Trophoblast cell (in vitro differentiated cells and primary cell): ENCODE measurements around the gene PAM16.

ENCODE experiments used
- DNase-seq, 2 donors: peaks; one replicate each; pipeline ENCODE4 v3.0.0-alpha.2; 2016
- H2AFZ ChIP-seq: 2 replicates; pipeline ENCODE4 v1.6.1; 2013; ENCODE audit warnings: low read length, moderate library complexity, mild to moderate bottlenecking; ENCODE audit not compliant: insufficient read depth, poor library complexity
- H2AK5ac ChIP-seq: 2 replicates; pipeline ENCODE4 v1.6.1; 2013; ENCODE audit warnings: mild to moderate bottlenecking, low read length
- H2BK120ac ChIP-seq: 2 replicates; pipeline ENCODE4 v1.6.1; 2013; ENCODE audit warnings: low read length, mild to moderate bottlenecking, moderate library complexity; ENCODE audit not compliant: insufficient read depth, poor library complexity
- H2BK12ac ChIP-seq: 2 replicates; pipeline ENCODE4 v1.6.1; 2013; ENCODE audit warnings: mild to moderate bottlenecking, low read length, moderate library complexity
- H2BK5ac ChIP-seq: 2 replicates; pipeline ENCODE4 v1.6.1; 2013; ENCODE audit warnings: low read length, low read depth, moderate library complexity, mild to moderate bottlenecking; ENCODE audit not compliant: poor library complexity
- H3K14ac ChIP-seq: 2 replicates; pipeline ENCODE4 v1.6.1; 2013; ENCODE audit warnings: mild to moderate bottlenecking, low read length
- H3K18ac ChIP-seq: 2 replicates; pipeline ENCODE4 v1.6.1; 2013; ENCODE audit warnings: mild to moderate bottlenecking, low read length
- H3K23ac ChIP-seq: 2 replicates; pipeline ENCODE4 v1.6.1; 2013; ENCODE audit warnings: low read length
- H3K27ac ChIP-seq: 2 replicates; pipeline ENCODE4 v1.5.1; 2013; ENCODE audit warnings: low read depth, mild to moderate bottlenecking, inconsistent platforms, low read length, moderate library complexity
- H3K27me3 ChIP-seq: 2 replicates; pipeline ENCODE4 v1.6.1; 2013; ENCODE audit warnings: inconsistent platforms, mild to moderate bottlenecking, low read length, moderate library complexity; ENCODE audit not compliant: insufficient read depth
- H3K36me3 ChIP-seq, 2 experiments: 1 replicate in 1 of 2; 2 replicates in 1 of 2; pipeline ENCODE4 v1.6.1; 2013; ENCODE audit warnings: low read length in 2 of 2, mild to moderate bottlenecking in 2 of 2, moderate library complexity in 1 of 2; ENCODE audit not compliant: insufficient read depth in 2 of 2, control insufficient read depth in 1 of 2
- H3K4ac ChIP-seq: 2 replicates; pipeline ENCODE4 v1.6.1; 2013; ENCODE audit warnings: low read depth, mild to moderate bottlenecking, low read length, moderate library complexity
- H3K4me1 ChIP-seq, 2 experiments: 1 replicate in 1 of 2; 2 replicates in 1 of 2; pipeline ENCODE4 v1.6.1; 2013; ENCODE audit warnings: low read length in 2 of 2, mild to moderate bottlenecking in 2 of 2, moderate library complexity in 1 of 2; ENCODE audit not compliant: insufficient read depth in 2 of 2, control insufficient read depth in 1 of 2
- H3K4me2 ChIP-seq: 2 replicates; pipeline ENCODE4 v1.6.1; 2013; ENCODE audit warnings: inconsistent platforms, mild to moderate bottlenecking, low read length, moderate library complexity
- H3K4me3 ChIP-seq: 2 replicates; pipeline ENCODE4 v1.5.1; 2013; ENCODE audit warnings: mild to moderate bottlenecking, low read depth, low read length, inconsistent platforms
- H3K79me1 ChIP-seq: one replicate; pipeline ENCODE4 v1.6.1; 2013; ENCODE audit warnings: low read length
- H3K79me2 ChIP-seq: 2 replicates; pipeline ENCODE4 v1.6.1; 2013; ENCODE audit warnings: low read length, mild to moderate bottlenecking; ENCODE audit not compliant: control insufficient read depth, insufficient read depth, poor library complexity
- H3K9ac ChIP-seq: 2 replicates; pipeline ENCODE4 v1.6.1; 2013; ENCODE audit warnings: mild to moderate bottlenecking, low read length
- H3K9me3 ChIP-seq: 2 replicates; pipeline ENCODE4 v1.6.1; 2013; ENCODE audit warnings: low read depth, mild to moderate bottlenecking, control low read depth, inconsistent platforms, low read length; ENCODE audit not compliant: insufficient read depth
- H4K12ac ChIP-seq: 2 replicates; pipeline ENCODE4 v1.6.1; 2013; ENCODE audit warnings: low read depth, mild to moderate bottlenecking, low read length, moderate library complexity
- H4K8ac ChIP-seq: 2 replicates; pipeline ENCODE4 v1.6.1; 2013; ENCODE audit warnings: low read depth, mild to moderate bottlenecking, low read length, moderate library complexity
- H4K91ac ChIP-seq: one replicate; pipeline ENCODE4 v1.6.1; 2013; ENCODE audit warnings: low read depth, mild to moderate bottlenecking, low read length, moderate library complexity
- WGBS: extraction: QIAGEN DNeasy Blood & Tissue Kit; methylation state at CpG from one replicate; pipeline ENCODE4 v1.1.7; 2013; ENCODE audit warnings: missing lambda C conversion rate; ENCODE audit not compliant: insufficient read length, insufficient coverage; ENCODE audit errors: extremely low coverage; 5-methylcytosine and 5-hydroxymethylcytosine counted together

The PAM16 gene

DNA sequence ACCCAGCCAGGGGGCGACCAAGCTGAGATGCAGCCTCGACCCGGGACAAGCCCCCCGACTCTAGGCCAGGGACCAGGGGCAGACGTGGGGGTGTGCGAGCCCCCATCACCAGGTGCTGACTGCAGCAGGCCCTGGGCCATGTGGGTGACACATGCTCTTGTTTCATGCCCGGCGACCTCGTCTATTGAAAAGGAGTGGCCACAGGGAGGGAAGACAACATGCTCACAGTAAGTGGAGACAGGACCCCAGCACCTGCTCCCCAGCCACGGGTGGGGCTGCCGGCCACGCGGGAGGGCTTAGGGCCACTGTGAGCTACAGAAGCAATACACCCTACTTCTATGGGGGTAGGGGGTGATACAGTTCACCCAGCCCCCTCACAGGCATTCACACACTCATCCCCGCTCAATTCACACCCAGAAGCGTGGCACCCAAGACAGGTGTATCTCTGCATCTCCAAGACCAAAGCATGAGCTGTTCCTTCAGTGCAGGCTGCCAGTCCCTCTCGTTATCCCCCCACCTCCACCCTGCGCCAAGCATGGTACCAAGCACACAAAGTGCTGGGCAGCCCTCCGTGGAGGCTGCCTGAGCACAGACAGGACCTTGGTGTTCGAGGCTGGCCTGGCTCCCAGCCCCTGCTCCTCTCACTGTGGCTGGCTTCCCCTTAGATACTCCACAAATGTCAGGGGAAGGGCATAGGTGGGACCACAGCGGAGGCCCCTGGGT, 34.1 kb upstream of the PAM16 start:
- no peak overlapping the region for H3K27ac ChIP-seq
- H3K14ac ChIP-seq, result no peak overlapping the region
- H3K18ac ChIP-seq, result peak overlapping the region; percentile 18
- no peak overlapping the region for H4K12ac ChIP-seq
- H3K4ac ChIP-seq, result no peak overlapping the region
- H2AFZ ChIP-seq, result no peak overlapping the region
- H2BK5ac ChIP-seq, result no peak overlapping the region
- H2BK12ac ChIP-seq, result peak overlapping the region; percentile 2
- H3K36me3 ChIP-seq, result peaks cover 35 to 38% of the 10 kb centered on the region in 2 experiments
- H3K4me2 ChIP-seq, result no peak overlapping the region
- WGBS, result no CpG with 5 or more reads among the region's 20 CpGs
- no peak for DNase-seq
- peaks cover 4% of the 10 kb centered on the region for H3K9me3 ChIP-seq
- no peak overlapping the region for H3K4me3 ChIP-seq
- peak overlapping the region; percentile 52 for H2AK5ac ChIP-seq
- peaks cover 33% of the 10 kb centered on the region for H3K79me1 ChIP-seq
- H4K91ac ChIP-seq, result peak overlapping the region; percentile 99
- no peak overlapping the region for H3K23ac ChIP-seq
- peak overlapping the region; percentile 3 for H2BK120ac ChIP-seq
- no peaks in the 10 kb centered on the region for H3K27me3 ChIP-seq
- peaks cover 44 to 50% of the 10 kb centered on the region in 2 experiments for H3K4me1 ChIP-seq
- H4K8ac ChIP-seq, result no peak overlapping the region
- peaks cover 15% of the 10 kb centered on the region for H3K79me2 ChIP-seq
- H3K9ac ChIP-seq, result no peak overlapping the region

- no CpG with 5 or more reads among the region's 20 CpGs for WGBS
- peaks cover 15% of the 10 kb centered on the region for H3K79me2 ChIP-seq
- H3K4me2 ChIP-seq, result no peak overlapping the region
- H3K23ac ChIP-seq, result no peak overlapping the region
- no peak overlapping the region for H3K4ac ChIP-seq
- DNase-seq, result no peak
- H2BK12ac ChIP-seq, result no peak overlapping the region
- H2BK5ac ChIP-seq, result no peak overlapping the region
- H2AFZ ChIP-seq, result no peak overlapping the region
- no peak overlapping the region for H3K14ac ChIP-seq
- no peak overlapping the region for H2BK120ac ChIP-seq
- no peak overlapping the region for H4K12ac ChIP-seq
- peaks cover 35 to 38% of the 10 kb centered on the region in 2 experiments for H3K36me3 ChIP-seq
- H3K27me3 ChIP-seq, result no peaks in the 10 kb centered on the region
- H4K8ac ChIP-seq, result no peak overlapping the region
- H2AK5ac ChIP-seq, result no peak overlapping the region
- H3K4me1 ChIP-seq, result peaks cover 43 to 50% of the 10 kb centered on the region in 2 experiments
- peak overlapping the region; percentile 19 for H3K18ac ChIP-seq
- H3K4me3 ChIP-seq, result no peak overlapping the region
- peak overlapping the region; percentile 9 for H3K27ac ChIP-seq
- no peak overlapping the region for H3K9ac ChIP-seq
- peaks cover 4% of the 10 kb centered on the region for H3K9me3 ChIP-seq
- peaks cover 31% of the 10 kb centered on the region for H3K79me1 ChIP-seq
- H4K91ac ChIP-seq, result no peak overlapping the region
These were observed 33.4 kb upstream of the PAM16 start for GRCh38 chr16:4384509-4384942.

DNA sequence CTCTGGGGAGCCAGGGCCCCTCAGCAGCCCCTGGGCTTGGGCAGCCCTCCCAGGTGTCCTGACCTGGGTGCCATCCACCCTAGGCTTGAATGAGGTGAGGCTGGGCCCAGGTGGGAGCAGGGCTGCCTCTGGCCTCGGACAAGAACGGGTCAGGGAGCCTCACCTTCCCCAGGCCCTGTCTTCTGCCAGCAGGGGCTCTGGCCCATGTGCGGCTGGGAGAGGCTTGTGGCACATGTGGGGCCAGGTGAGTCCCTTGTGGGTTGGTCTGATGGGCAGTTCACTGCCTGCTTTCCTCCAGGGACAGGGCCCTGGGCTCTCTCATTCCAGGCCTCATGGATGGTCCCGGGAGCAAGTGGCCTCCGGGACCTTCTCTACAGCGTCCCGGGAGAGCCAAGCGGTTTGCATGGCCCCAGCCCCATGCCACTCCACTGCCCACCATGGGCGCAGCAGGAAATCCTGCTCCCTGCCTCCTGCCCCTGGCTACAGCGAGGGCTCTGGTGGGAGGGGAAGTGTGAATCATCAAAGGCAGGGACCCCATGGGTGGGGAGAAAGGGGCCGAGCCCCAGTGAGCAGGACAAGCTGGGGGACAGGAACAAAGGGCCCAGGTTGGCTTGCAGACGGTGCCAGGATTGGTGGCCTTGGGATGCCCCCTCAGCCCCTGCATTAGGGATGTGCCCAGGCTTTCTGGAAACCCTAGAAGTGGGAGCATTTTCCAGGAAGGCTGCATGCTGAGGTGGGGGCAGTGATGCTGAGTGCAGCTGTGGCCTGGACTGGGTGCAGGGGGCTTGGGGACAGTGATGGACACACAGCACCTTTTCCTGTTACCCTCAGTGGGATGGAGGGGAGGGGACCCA, 32.7 kb upstream of the PAM16 start:
- Histone ChIP-seq H2AK5ac (no peak overlapping the region), H2AFZ (no peak overlapping the region), H3K4me1 (peaks cover 35 to 50% of the 10 kb centered on the region in 2 experiments), H3K79me1 (peaks cover 24% of the 10 kb centered on the region), H3K4me3 (no peak overlapping the region), H2BK120ac (no peak overlapping the region), H3K18ac (peak overlapping the region; percentile 19), H3K79me2 (peaks cover 12% of the 10 kb centered on the region), H3K23ac (no peak overlapping the region), H3K4ac (no peak overlapping the region), H2BK5ac (no peak overlapping the region), H3K4me2 (no peak overlapping the region), H3K14ac (no peak overlapping the region), H3K36me3 (peaks cover 35 to 40% of the 10 kb centered on the region in 2 experiments), H3K27me3 (no peaks in the 10 kb centered on the region), H3K9me3 (peaks cover 4% of the 10 kb centered on the region), H3K9ac (no peak overlapping the region), H2BK12ac (no peak overlapping the region), H4K8ac (no peak overlapping the region), H4K12ac (no peak overlapping the region), H3K27ac (peak overlapping the region; percentile 9), H4K91ac (no peak overlapping the region)
- DNase-seq, result no peak
- no CpG with 5 or more reads among the region's 12 CpGs for WGBS

DNA sequence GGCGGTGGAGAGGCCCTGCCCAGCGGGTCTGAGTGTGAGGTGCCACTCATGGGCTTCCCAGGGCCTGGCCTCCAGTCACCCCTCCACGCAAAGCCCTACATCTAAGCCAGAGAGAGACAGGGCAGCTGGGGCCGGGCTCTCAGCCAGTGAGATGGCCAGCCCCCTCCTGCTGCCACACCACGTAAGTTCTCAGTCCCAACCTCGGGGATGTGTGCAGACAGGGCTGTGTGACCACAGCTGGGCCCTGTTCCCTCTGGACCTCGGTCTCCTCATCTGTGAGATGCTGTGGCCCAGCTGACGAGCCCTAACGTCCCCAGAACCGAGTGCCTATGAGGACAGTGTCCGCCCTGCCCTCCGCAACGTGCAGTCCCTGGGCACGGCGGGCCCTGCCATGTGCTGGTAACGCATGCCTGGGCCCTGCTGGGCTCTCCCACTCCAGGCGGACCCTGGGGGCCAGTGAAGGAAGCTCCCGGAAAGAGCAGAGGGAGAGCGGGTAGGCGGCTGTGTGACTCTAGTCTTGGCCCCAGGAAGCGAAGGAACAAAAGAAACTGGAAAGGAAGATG, 31.8 kb upstream of the PAM16 start:
- H3K27ac ChIP-seq, result no peak overlapping the region
- H3K9me3 ChIP-seq, result peaks cover 4% of the 10 kb centered on the region
- no peak overlapping the region for H2AK5ac ChIP-seq
- H2BK120ac ChIP-seq, result no peak overlapping the region
- no peak for DNase-seq
- H3K4me3 ChIP-seq, result no peak overlapping the region
- peaks cover 39 to 40% of the 10 kb centered on the region in 2 experiments for H3K36me3 ChIP-seq
- H3K27me3 ChIP-seq, result no peaks in the 10 kb centered on the region
- no CpG with 5 or more reads among the region's 21 CpGs for WGBS
- H3K14ac ChIP-seq, result no peak overlapping the region
- no peak overlapping the region for H4K12ac ChIP-seq
- H2AFZ ChIP-seq, result no peak overlapping the region
- no peak overlapping the region for H2BK12ac ChIP-seq
- no peak overlapping the region for H4K8ac ChIP-seq
- no peak overlapping the region for H3K4me2 ChIP-seq
- no peak overlapping the region for H4K91ac ChIP-seq
- H3K4me1 ChIP-seq, result peaks cover 29 to 51% of the 10 kb centered on the region in 2 experiments
- peaks cover 6% of the 10 kb centered on the region for H3K79me2 ChIP-seq
- no peak overlapping the region for H3K18ac ChIP-seq
- no peak overlapping the region for H3K23ac ChIP-seq
- peaks cover 17% of the 10 kb centered on the region for H3K79me1 ChIP-seq
- H3K4ac ChIP-seq, result no peak overlapping the region
- no peak overlapping the region for H3K9ac ChIP-seq
- H2BK5ac ChIP-seq, result no peak overlapping the region
